ENCODE results near the gene SLC12A8. TPM values are rescaled to one million over a fixed set of nuclear protein-coding genes. Genes with fewer than 3 reads are reported as not detected.

SLC12A8 gene
- total and polyA plus RNA-seq, 5 donors: 0.52 to 1.7 (median 1.1) TPM

DNA sequence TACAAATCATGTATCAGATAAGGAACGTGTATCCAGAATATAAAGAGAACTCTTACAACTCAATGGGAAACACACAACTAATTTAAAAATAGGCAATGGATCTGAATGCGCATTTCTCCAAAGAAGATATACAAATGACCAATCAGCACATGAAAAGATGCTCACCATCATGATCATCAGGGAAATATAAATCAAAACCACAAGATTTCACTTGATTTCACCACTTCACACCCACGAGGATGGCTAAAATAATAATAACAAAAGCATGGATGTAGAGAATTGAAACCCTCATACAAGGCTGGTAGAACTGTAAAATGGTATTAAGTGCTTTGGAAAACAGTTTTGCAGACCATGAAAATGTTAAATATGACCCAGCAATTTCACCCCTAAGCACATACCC lies 26.7 kb upstream of the SLC12A8 start:
- 78% methylated on average over 3 of the region's 3 CpGs for WGBS
- peaks cover 2% of the 10 kb centered on the region for H3K4me1 ChIP-seq (ENCODE audit: control insufficient read depth, insufficient read depth, low read length)
- H3K9me3 ChIP-seq (ENCODE audit: control insufficient read depth, low read length): no peaks in the 10 kb centered on the region
- no peak overlapping the region for H3K27ac ChIP-seq (ENCODE audit: low read length)
- DNase-seq (no peak), ATAC-seq (no peak)
- no peaks in the 10 kb centered on the region for H3K27me3 ChIP-seq (ENCODE audit: control insufficient read depth, insufficient read depth)
- intact Hi-C loops (cut with DNase I): no loop called here
- no peak overlapping the region for H3K4me3 ChIP-seq (ENCODE audit: low read length)

DNA sequence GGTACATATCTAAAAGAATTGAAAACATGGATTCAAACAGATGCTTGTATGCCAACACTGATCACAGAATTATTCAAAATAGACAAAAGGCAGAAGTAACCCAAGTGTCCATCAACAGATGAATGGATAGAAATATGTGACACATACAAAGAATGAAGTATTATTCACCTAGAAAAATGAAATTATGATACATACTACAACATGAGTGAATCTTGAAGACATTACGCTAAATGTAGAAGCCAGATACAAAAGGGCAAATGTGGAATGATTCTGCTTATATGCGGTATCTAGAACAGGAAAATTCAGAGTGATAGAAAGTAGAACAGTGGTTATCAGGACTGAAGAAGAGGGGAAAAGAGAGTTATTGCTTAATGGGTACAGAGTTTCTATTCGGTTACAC lies 26.2 kb upstream of the SLC12A8 start:
- no peak overlapping the region for H3K4me3 ChIP-seq (ENCODE audit: low read length)
- intact Hi-C loops (cut with DNase I): no loop called here
- ATAC-seq: no peak
- H3K9me3 ChIP-seq (ENCODE audit: control insufficient read depth, low read length): no peaks in the 10 kb centered on the region
- 96% methylated on average over 3 of the region's 3 CpGs for WGBS
- no peak for DNase-seq
- H3K27ac ChIP-seq (ENCODE audit: low read length): no peak overlapping the region
- H3K27me3 ChIP-seq (ENCODE audit: control insufficient read depth, insufficient read depth): no peaks in the 10 kb centered on the region
- H3K4me1 ChIP-seq (ENCODE audit: control insufficient read depth, insufficient read depth, low read length): peaks cover 2% of the 10 kb centered on the region

DNA sequence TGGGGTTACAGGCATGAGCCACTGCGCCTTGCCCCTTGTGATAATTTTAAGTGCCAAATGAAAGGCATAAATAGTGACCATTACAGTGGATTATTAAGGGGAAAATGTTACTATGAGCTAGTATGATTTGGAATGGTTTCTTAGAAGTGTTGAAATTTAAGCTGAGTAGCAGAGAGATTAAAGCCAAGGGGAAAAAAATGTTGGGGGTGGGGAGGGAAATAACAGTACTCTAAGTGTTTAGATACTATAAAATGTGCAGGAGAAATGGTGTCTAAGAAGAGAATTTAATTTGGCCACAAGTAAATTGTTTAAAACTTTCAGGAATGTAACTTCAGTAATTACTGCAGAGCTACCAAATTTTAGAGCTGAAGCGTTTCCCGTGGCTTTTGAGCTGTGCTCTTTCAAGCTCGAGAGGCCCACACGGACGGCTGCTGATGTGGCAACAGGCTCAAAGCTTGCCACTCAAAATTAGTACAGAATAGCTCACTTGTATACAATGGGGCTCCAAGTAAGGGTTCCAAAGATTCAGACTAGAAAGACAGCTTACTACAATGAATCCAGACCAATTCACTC lies 23.9 kb upstream of the SLC12A8 start:
- Histone ChIP-seq H3K27me3 (ENCODE audit: control insufficient read depth, insufficient read depth) (no peaks in the 10 kb centered on the region), H3K4me3 (ENCODE audit: low read length) (no peak overlapping the region), H3K4me1 (ENCODE audit: control insufficient read depth, insufficient read depth, low read length) (peaks cover 2% of the 10 kb centered on the region), H3K9me3 (ENCODE audit: control insufficient read depth, low read length) (no peaks in the 10 kb centered on the region), H3K27ac (ENCODE audit: low read length) (no peak overlapping the region)
- peak in 1 of 3 donors; percentile 63 for DNase-seq
- WGBS: 56% methylated on average over 6 of the region's 6 CpGs
- intact Hi-C loops (cut with DNase I): no loop called here
- peak; percentile 62 to 63 for ATAC-seq

DNA sequence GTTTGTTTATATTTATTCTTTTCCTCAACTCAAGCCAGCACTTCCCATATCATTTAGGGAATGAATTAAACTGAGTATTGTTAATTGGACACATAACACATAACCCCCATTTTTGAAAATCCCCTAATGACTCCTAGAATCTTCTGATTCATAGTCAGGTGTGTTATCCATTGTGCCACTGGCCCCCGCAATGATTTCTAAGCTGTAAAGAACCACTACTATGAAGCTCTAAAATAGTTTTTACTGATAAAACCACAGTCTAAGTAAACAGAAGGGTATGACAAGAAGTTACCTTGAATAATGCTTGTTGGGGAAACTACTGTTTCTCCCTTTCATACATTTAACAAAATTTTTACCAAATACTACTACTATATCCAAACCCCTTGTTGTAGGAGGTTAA lies 22.3 kb upstream of the SLC12A8 start:
- intact Hi-C loops (cut with DNase I): no loop called here
- no peaks in the 10 kb centered on the region for H3K27me3 ChIP-seq (ENCODE audit: control insufficient read depth, insufficient read depth)
- ATAC-seq (no peak), DNase-seq (no peak)
- H3K9me3 ChIP-seq (ENCODE audit: control insufficient read depth, low read length): no peaks in the 10 kb centered on the region
- 97% methylated on average over 1 of the region's 1 CpG for WGBS
- no peak overlapping the region for H3K4me3 ChIP-seq (ENCODE audit: low read length)
- no peak overlapping the region for H3K27ac ChIP-seq (ENCODE audit: low read length)
- H3K4me1 ChIP-seq (ENCODE audit: control insufficient read depth, insufficient read depth, low read length): peaks cover 2% of the 10 kb centered on the region

DNA sequence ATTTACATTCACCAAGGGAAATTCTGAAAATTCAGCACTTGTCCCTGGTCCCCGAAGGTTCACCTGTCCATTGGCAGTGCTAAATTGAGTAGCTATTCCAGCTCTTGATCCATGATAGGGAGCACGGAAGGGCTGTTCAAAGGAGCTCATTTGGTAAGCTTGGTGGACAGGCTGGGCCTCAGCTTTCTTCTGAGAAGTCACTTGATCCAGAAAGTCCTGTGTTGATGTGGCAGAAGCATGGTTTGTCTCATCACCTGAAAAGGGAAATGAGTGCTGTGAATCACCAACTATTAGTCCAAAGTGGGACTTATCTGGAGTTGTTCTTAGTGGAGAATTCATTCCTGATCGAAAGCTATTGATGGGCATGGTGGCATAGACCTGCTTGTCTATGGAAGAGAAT lies 19.9 kb upstream of the SLC12A8 start:
- Histone ChIP-seq H3K4me3 (ENCODE audit: low read length) (no peak overlapping the region), H3K27me3 (ENCODE audit: control insufficient read depth, insufficient read depth) (no peaks in the 10 kb centered on the region), H3K9me3 (ENCODE audit: control insufficient read depth, low read length) (no peaks in the 10 kb centered on the region), H3K27ac (ENCODE audit: low read length) (no peak overlapping the region), H3K4me1 (ENCODE audit: control insufficient read depth, insufficient read depth, low read length) (peaks cover 3% of the 10 kb centered on the region)
- no peak for ATAC-seq
- WGBS: 98% methylated on average over 3 of the region's 3 CpGs
- no peak for DNase-seq
- intact Hi-C loops (cut with DNase I): no loop called here

DNA sequence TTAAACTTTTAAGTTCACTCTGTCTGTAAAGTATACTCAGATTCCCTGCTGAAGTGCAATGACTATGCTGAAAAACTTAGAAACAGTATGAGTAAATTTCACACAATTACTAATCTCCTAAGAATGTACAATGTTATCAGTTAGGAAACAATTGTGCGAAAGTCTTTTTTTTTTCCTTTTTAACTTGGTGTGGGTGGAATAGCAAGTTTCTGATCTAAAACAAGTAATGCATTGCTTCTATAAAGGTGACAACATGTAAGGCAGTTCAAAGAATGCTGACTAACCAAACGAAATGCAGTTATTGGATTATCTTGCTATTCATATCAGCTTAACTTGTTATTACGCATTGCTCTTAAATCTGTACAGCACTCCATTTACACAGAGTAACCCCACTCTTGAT lies 19.3 kb upstream of the SLC12A8 start:
- Histone ChIP-seq H3K4me1 (ENCODE audit: control insufficient read depth, insufficient read depth, low read length) (peaks cover 3% of the 10 kb centered on the region), H3K4me3 (ENCODE audit: low read length) (no peak overlapping the region), H3K27ac (ENCODE audit: low read length) (no peak overlapping the region), H3K27me3 (ENCODE audit: control insufficient read depth, insufficient read depth) (no peaks in the 10 kb centered on the region), H3K9me3 (ENCODE audit: control insufficient read depth, low read length) (no peaks in the 10 kb centered on the region)
- intact Hi-C loops (cut with DNase I): no loop called here
- ATAC-seq (peak in 1 of 2 donors; percentile 63), DNase-seq (no peak)
- 69% methylated on average over 3 of the region's 3 CpGs for WGBS

DNA sequence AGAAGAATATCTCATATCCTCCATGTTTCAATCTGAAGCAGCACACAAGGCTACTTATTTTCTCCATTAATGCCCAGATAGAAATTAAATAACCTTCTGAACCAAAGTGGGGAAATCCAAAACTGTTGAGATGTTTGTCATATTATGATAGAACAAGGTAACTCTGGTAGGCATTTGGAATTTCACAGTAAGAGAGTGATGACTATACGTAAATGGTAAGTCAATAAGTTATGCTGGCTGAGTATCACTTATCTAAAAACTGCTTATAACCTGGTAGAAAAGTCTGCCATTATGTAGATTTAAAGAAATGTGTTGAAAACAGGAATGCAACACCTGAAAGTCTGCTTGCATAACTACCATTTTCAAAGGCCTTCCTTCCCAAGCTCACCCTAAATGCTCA lies 17.2 kb upstream of the SLC12A8 start:
- intact Hi-C loops (cut with DNase I): no loop called here
- Histone ChIP-seq H3K27me3 (ENCODE audit: control insufficient read depth, insufficient read depth) (no peaks in the 10 kb centered on the region), H3K4me1 (ENCODE audit: control insufficient read depth, insufficient read depth, low read length) (peaks cover 2% of the 10 kb centered on the region), H3K27ac (ENCODE audit: low read length) (no peak overlapping the region), H3K4me3 (ENCODE audit: low read length) (no peak overlapping the region), H3K9me3 (ENCODE audit: control insufficient read depth, low read length) (no peaks in the 10 kb centered on the region)
- DNase-seq (no peak), ATAC-seq (no peak)
- 99% methylated on average over 1 of the region's 1 CpG for WGBS

DNA sequence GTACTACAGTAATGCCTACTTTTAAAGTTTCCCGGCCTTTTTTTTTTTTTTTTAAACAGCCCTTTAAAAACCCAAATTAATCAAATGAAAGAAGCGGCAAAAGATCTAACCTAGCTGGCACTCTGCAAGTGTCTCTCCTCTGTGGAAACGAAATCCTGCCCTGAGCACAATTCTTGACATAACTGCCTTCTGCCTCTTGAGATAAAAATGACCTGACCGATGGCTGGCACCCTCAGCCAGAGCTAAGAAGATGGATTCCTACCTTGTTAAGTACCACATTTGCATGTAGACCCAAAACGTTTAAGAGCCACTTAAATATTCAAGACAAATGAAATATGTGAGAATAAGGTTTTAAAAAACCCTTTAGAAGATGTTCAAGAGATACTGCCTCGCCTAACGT lies 16.6 kb upstream of the SLC12A8 start:
- Histone ChIP-seq H3K27me3 (ENCODE audit: control insufficient read depth, insufficient read depth) (no peaks in the 10 kb centered on the region), H3K27ac (ENCODE audit: low read length) (no peak overlapping the region), H3K4me1 (ENCODE audit: control insufficient read depth, insufficient read depth, low read length) (peaks cover 2% of the 10 kb centered on the region), H3K9me3 (ENCODE audit: control insufficient read depth, low read length) (no peaks in the 10 kb centered on the region), H3K4me3 (ENCODE audit: low read length) (no peak overlapping the region)
- intact Hi-C loops (cut with DNase I): no loop called here
- 66% methylated on average over 7 of the region's 7 CpGs for WGBS
- DNase-seq (no peak), ATAC-seq (no peak)

DNA sequence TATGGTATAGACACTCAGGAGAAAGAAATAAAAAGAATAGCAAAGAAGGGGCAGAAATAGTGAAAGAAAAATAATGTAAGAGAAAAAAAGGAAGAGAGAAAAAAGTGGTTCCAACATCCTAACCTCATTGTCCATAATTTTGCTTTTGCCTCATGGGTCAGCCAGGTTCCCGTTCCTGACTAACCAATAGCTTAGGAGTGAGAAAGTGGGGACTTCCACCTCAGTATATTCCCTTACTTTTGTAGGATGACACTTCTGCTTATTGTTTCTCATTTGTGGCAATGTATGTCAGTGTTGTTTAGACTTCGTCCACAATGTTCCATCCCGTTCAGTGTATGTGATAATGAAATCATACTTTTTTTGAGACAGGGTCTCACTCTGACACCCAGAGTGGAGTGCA lies 9.3 kb upstream of the SLC12A8 start:
- DNase-seq (no peak), ATAC-seq (no peak)
- Histone ChIP-seq H3K27me3 (ENCODE audit: control insufficient read depth, insufficient read depth) (no peaks in the 10 kb centered on the region), H3K9me3 (ENCODE audit: control insufficient read depth, low read length) (no peaks in the 10 kb centered on the region), H3K27ac (ENCODE audit: low read length) (no peak overlapping the region), H3K4me1 (ENCODE audit: control insufficient read depth, insufficient read depth, low read length) (no peaks in the 10 kb centered on the region), H3K4me3 (ENCODE audit: low read length) (no peak overlapping the region)
- intact Hi-C loops (cut with DNase I): no loop called here
- 70% methylated on average over 3 of the region's 3 CpGs for WGBS

DNA sequence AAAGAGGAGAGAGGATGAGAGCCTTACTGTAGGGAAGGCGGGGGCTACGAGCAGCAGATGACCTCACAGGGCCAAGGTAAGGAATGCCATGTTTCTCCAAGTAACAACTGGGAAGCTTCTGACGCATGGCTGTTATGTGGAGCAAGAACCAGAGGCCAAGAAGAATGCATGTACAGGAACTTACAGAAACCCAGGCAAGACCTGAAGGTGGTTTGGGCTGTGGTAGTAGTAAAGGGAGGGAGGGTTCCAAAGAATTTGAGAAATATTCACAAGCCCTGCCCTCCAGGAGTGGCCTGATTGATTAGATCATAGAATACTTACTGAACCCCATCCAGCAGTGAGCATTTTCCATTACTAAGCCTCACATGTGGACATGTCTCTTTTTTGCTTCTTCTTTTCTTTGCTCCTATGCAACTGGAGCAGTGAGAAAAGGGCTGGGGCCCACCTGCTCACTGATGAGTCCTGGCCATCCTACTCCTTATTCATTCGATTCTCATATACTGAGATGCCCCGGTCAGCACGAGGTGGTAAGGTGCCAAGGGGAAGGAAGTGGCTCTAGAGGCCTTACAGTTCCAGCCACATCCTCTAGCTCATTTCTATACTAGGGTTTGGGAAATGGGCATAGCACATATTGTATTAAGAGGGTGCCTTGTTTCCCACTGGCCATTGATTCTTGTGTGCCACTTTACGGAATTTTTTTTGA lies 8.3 kb upstream of the SLC12A8 start:
- WGBS: 76% methylated on average over 7 of the region's 7 CpGs
- ATAC-seq (peak in 1 of 2 donors; percentile 30), DNase-seq (no peak)
- Histone ChIP-seq H3K27ac (ENCODE audit: low read length) (no peak overlapping the region), H3K4me3 (ENCODE audit: low read length) (no peak overlapping the region), H3K9me3 (ENCODE audit: control insufficient read depth, low read length) (no peaks in the 10 kb centered on the region), H3K4me1 (ENCODE audit: control insufficient read depth, insufficient read depth, low read length) (no peaks in the 10 kb centered on the region), H3K27me3 (ENCODE audit: control insufficient read depth, insufficient read depth) (no peaks in the 10 kb centered on the region)
- intact Hi-C loops (cut with DNase I): no loop called here

DNA sequence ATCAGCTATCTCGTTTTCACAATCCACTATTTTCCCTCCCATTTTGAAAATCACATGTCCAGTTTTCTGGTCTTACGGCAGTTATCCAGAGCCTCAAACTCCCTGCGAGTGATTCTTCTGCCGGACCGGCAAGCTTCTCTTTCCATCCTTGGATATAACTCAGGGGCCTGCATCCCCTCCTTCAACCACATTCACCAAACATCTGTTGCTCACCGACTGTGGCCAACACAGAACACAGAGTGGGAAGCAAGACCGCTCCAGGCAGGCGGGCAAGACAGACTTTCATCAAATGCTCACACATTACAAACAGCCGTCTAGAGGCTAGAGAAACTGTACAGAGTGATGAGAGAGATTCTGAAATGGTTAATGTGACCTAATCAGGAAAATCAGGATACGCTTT lies 7.6 kb upstream of the SLC12A8 start:
- Histone ChIP-seq H3K27me3 (ENCODE audit: control insufficient read depth, insufficient read depth) (no peaks in the 10 kb centered on the region), H3K4me1 (ENCODE audit: control insufficient read depth, insufficient read depth, low read length) (no peaks in the 10 kb centered on the region), H3K27ac (ENCODE audit: low read length) (no peak overlapping the region), H3K9me3 (ENCODE audit: control insufficient read depth, low read length) (no peaks in the 10 kb centered on the region), H3K4me3 (ENCODE audit: low read length) (no peak overlapping the region)
- ATAC-seq: no peak
- WGBS: 82% methylated on average over 10 of the region's 10 CpGs
- intact Hi-C loops (cut with DNase I): no loop called here
- no peak for DNase-seq

DNA sequence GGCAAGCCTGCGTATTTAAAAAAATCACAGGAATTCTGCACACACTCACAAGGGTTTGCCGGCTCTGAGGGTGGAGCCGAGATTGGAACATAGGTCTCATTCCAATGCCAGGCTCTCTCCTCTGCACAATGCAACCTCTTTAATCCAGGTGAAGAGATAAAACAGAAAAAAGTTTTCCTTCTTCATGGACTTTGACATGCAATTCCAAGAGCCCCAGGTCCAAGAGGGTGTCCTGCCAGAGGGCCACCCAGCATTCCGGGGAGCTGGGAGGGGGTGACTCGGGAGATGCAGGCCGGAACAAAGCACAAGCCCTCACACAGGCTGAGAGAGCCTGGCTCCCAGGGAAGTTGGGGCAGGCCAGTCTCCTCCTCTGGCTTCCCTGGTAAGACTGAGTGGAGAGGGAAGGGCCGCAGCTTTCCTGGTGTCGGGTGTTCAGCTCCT lies 6.7 kb upstream of the SLC12A8 start:
- intact Hi-C loops (cut with DNase I): no loop called here
- no peak for ATAC-seq
- 80% methylated on average over 8 of the region's 8 CpGs for WGBS
- Histone ChIP-seq H3K27ac (ENCODE audit: low read length) (no peak overlapping the region), H3K9me3 (ENCODE audit: control insufficient read depth, low read length) (no peaks in the 10 kb centered on the region), H3K4me1 (ENCODE audit: control insufficient read depth, insufficient read depth, low read length) (no peaks in the 10 kb centered on the region), H3K27me3 (ENCODE audit: control insufficient read depth, insufficient read depth) (no peaks in the 10 kb centered on the region), H3K4me3 (ENCODE audit: low read length) (no peak overlapping the region)
- DNase-seq: no peak

Measured in right cardiac atrium (tissue), 5 donors.